ENCODE data around the gene NOS1AP.
A peak's percentile ranks its signal among the peaks of the same experiment; 100 is the strongest.

- TF ChIP-seq GATA3 (IDR thresholded peaks at IDR 0.05; ENCODE audit: low read depth, low read length) (peak; percentile 37; the same call in 1 of the 2 replicates), GATA2 (IDR thresholded peaks at IDR 0.05; ENCODE audit: low read depth, low read length) (peak; percentile 61)
These were observed 88.0 kb downstream of the NOS1AP start for GRCh38 chr1:162157469-162157868.
